ENCODE results near the gene LTBP2. TPM values are rescaled to one million over a fixed set of nuclear protein-coding genes. Genes with fewer than 3 reads are reported as not detected.

LTBP2 gene
- total and polyA plus RNA-seq, 7 donors, result 2.4 to 51.4 (median 11.8) TPM

GRCh38 chr14:74571441-74571841, 40.6 kb downstream of the LTBP2 start:
- no peak for TF ChIP-seq CTCF (IDR thresholded peaks at IDR 0.05)
- H3K4me3 ChIP-seq, result no peak overlapping the region
- H3K27me3 ChIP-seq (ENCODE audit: insufficient read depth in 3 of 3, low read length in 2 of 3), result peaks cover 0 to 2% (median 0%) of the 10 kb centered on the region in 3 donors
- H3K4me1 ChIP-seq, result peaks cover 6% of the 10 kb centered on the region
- intact Hi-C loops (cut with DNase I), result no loop called here
- no peaks in the 10 kb centered on the region for H3K36me3 ChIP-seq (ENCODE audit: insufficient read depth in 1 of 2, low read depth in 1 of 2)
- peak; percentile 63 to 64 for DNase-seq
- peak overlapping the region; percentile 47 for H3K27ac ChIP-seq
- H3K9me3 ChIP-seq, result no peaks in the 10 kb centered on the region
- WGBS, 3 donors, result 42 to 57% (median 52%) methylated on average over 9 of the region's 9 CpGs
- ATAC-seq, result peak; percentile 34 to 39 (median 38)

GRCh38 chr14:74570696-74571095, 41.3 kb downstream of the LTBP2 start:
- Histone ChIP-seq H3K4me3 (no peak overlapping the region), H3K27me3 (ENCODE audit: insufficient read depth in 3 of 3, low read length in 2 of 3) (peaks cover 0 to 2% (median 0%) of the 10 kb centered on the region in 3 donors), H3K9me3 (no peaks in the 10 kb centered on the region), H3K27ac (peak overlapping the region; percentile 47), H3K4me1 (peaks cover 6% of the 10 kb centered on the region), H3K36me3 (ENCODE audit: insufficient read depth in 1 of 2, low read depth in 1 of 2) (no peaks in the 10 kb centered on the region)
- no peak for TF ChIP-seq CTCF (IDR thresholded peaks at IDR 0.05)
- intact Hi-C loops (cut with DNase I), result no loop called here
- 93 to 96% (median 95%) methylated on average over 5 of the region's 5 CpGs for WGBS, 3 donors
- ATAC-seq (no peak), DNase-seq (peak in 1 of 2 donors; percentile 29)

GRCh38 chr14:74569806-74570591, 42.0 kb downstream of the LTBP2 start:
- 75 to 82% (median 77%) methylated on average over 8 of the region's 8 CpGs for WGBS, 3 donors
- Histone ChIP-seq H3K4me3 (no peak overlapping the region), H3K36me3 (ENCODE audit: insufficient read depth in 1 of 2, low read depth in 1 of 2) (no peaks in the 10 kb centered on the region), H3K4me1 (peaks cover 6% of the 10 kb centered on the region), H3K27ac (no peak overlapping the region), H3K9me3 (no peaks in the 10 kb centered on the region), H3K27me3 (ENCODE audit: insufficient read depth in 3 of 3, low read length in 2 of 3) (peaks cover 0 to 2% (median 0%) of the 10 kb centered on the region in 3 donors)
- peak in 1 of 2 donors; percentile 23 for DNase-seq
- intact Hi-C loops (cut with DNase I), result no loop called here
- no peak for TF ChIP-seq CTCF (IDR thresholded peaks at IDR 0.05)
- ATAC-seq, result no peak

- H3K4me1 ChIP-seq, result peaks cover 6% of the 10 kb centered on the region
- no peaks in the 10 kb centered on the region for H3K9me3 ChIP-seq
- no peak overlapping the region for H3K4me3 ChIP-seq
- WGBS, 3 donors, result 79 to 89% (median 88%) methylated on average over 2 of the region's 2 CpGs
- no peak for ATAC-seq
- peaks cover 0 to 2% (median 0%) of the 10 kb centered on the region in 3 donors for H3K27me3 ChIP-seq (ENCODE audit: insufficient read depth in 3 of 3, low read length in 2 of 3)
- TF ChIP-seq CTCF (IDR thresholded peaks at IDR 0.05), result no peak
- H3K27ac ChIP-seq, result no peak overlapping the region
- H3K36me3 ChIP-seq (ENCODE audit: insufficient read depth in 1 of 2, low read depth in 1 of 2), result no peaks in the 10 kb centered on the region
- peak in 1 of 2 donors; percentile 14 for DNase-seq
- intact Hi-C loops (cut with DNase I), result no loop called here
Observed at GRCh38 chr14:74569387-74569786, 42.6 kb downstream of the LTBP2 start.
